GM18858 (cell line): ENCODE data around the gene PPP2R5C.

Experiments
- ATAC-seq: cut with Tn5 transposase; IDR thresholded peaks from one replicate; pipeline ENCODE4 v1.9.1; 2021; ENCODE audit not compliant: unreplicated experiment

The PPP2R5C gene

GRCh38 chr14:101909371-101910096 is 148.0 kb downstream of the PPP2R5C start:
- ATAC-seq = no peak

- no peak for ATAC-seq
These were observed 151.3 kb downstream of the PPP2R5C start for GRCh38 chr14:101912841-101913240.

- no peak for ATAC-seq
These were observed 152.6 kb downstream of the PPP2R5C start for GRCh38 chr14:101914083-101914482.

- ATAC-seq = no peak
These were observed 154.6 kb downstream of the PPP2R5C start for GRCh38 chr14:101915871-101916815.

- no peak for ATAC-seq
These were observed 155.4 kb downstream of the PPP2R5C start for GRCh38 chr14:101916816-101917412.

- no peak for ATAC-seq
These were observed 156.0 kb downstream of the PPP2R5C start for GRCh38 chr14:101917413-101918017.

GRCh38 chr14:101918065-101918989 is 156.8 kb downstream of the PPP2R5C start:
- ATAC-seq = no peak

- ATAC-seq = no peak
These were observed 158.8 kb downstream of the PPP2R5C start for GRCh38 chr14:101920271-101920670.

- ATAC-seq = no peak
These were observed 161.4 kb downstream of the PPP2R5C start for GRCh38 chr14:101922866-101923265.

- no peak for ATAC-seq
These were observed 163.6 kb downstream of the PPP2R5C start for GRCh38 chr14:101925152-101925551.

- ATAC-seq = no peak
These were observed 164.6 kb downstream of the PPP2R5C start for GRCh38 chr14:101926085-101926484.

- no peak for ATAC-seq
These were observed 165.1 kb downstream of the PPP2R5C start for GRCh38 chr14:101926620-101927019.

- ATAC-seq = no peak
These were observed 166.3 kb downstream of the PPP2R5C start for GRCh38 chr14:101927859-101928258.

GRCh38 chr14:101928415-101928841 is 166.9 kb downstream of the PPP2R5C start:
- ATAC-seq = no peak

GRCh38 chr14:101929096-101929495 is 167.6 kb downstream of the PPP2R5C start:
- no peak for ATAC-seq

- no peak for ATAC-seq
These were observed 168.4 kb downstream of the PPP2R5C start for GRCh38 chr14:101929946-101930345.

- no peak for ATAC-seq
These were observed 171.2 kb downstream of the PPP2R5C start for GRCh38 chr14:101932673-101933072.

- no peak for ATAC-seq
These were observed 171.7 kb downstream of the PPP2R5C start for GRCh38 chr14:101933209-101933608.

GRCh38 chr14:101934601-101935150 is 173.2 kb downstream of the PPP2R5C start:
- ATAC-seq = no peak
